ENCODE data around the gene GALNT18. TPM values are rescaled to one million over a fixed set of nuclear protein-coding genes. Genes with fewer than 3 reads are reported as not detected.

Gene GALNT18
- total RNA-seq, 2 donors from 2014 or later = 29.4 to 105 TPM

- Histone ChIP-seq H3K27me3 (replicated peaks; ENCODE audit: insufficient read depth) (no peaks in the 10 kb centered on the region), H3K27ac (no peak overlapping the region), H3K4me1 (replicated peaks) (no peaks in the 10 kb centered on the region), H3K4me3 (no peak overlapping the region), H3K36me3 (no peaks in the 10 kb centered on the region), H3K9me3 (no peaks in the 10 kb centered on the region)
- DNase-seq (ENCODE audit: low spot score) = no peak
- TF ChIP-seq, protein P1, sequence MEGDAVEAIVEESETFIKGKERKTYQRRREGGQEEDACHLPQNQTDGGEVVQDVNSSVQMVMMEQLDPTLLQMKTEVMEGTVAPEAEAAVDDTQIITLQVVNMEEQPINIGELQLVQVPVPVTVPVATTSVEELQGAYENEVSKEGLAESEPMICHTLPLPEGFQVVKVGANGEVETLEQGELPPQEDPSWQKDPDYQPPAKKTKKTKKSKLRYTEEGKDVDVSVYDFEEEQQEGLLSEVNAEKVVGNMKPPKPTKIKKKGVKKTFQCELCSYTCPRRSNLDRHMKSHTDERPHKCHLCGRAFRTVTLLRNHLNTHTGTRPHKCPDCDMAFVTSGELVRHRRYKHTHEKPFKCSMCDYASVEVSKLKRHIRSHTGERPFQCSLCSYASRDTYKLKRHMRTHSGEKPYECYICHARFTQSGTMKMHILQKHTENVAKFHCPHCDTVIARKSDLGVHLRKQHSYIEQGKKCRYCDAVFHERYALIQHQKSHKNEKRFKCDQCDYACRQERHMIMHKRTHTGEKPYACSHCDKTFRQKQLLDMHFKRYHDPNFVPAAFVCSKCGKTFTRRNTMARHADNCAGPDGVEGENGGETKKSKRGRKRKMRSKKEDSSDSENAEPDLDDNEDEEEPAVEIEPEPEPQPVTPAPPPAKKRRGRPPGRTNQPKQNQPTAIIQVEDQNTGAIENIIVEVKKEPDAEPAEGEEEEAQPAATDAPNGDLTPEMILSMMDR (IDR thresholded peaks at IDR 0.05) = no peak
- no peak for TF ChIP-seq POLR2AphosphoS5 (IDR thresholded peaks at IDR 0.05)
- TF ChIP-seq POLR2A (IDR thresholded peaks at IDR 0.05) = no peak
- 80% methylated on average over 4 of the region's 4 CpGs for WGBS
- intact Hi-C loops (cut with DNase I) = no loop called here
Observed at GRCh38 chr11:11428714-11429113, 193.1 kb downstream of the GALNT18 start.

DNA sequence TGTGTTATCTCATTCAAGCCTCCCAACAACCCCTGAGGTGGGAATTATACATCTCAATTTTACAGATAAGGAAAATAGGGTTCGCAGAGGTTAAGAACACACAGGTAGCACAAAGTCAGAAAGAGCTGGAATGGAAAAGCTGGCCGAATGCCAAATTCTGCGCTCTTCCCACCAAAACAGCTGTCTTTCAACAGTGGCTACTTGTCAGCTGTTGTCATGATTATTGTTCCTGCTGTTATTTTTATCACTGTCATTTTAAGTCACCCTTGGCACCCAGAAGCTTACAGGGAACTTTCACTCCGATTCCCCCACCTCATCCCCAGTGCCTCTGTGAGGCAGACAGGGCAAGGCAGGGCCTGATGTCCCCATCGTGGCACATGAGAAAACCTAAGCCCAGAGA lies 194.3 kb downstream of the GALNT18 start:
- H3K27me3 ChIP-seq (replicated peaks; ENCODE audit: insufficient read depth) = no peaks in the 10 kb centered on the region
- TF ChIP-seq POLR2AphosphoS5 (IDR thresholded peaks at IDR 0.05) = no peak
- TF ChIP-seq, protein P1 (IDR thresholded peaks at IDR 0.05) = no peak
- TF ChIP-seq POLR2A (IDR thresholded peaks at IDR 0.05) = no peak
- no peak overlapping the region for H3K4me3 ChIP-seq
- no peaks in the 10 kb centered on the region for H3K4me1 ChIP-seq (replicated peaks)
- DNase-seq (ENCODE audit: low spot score) = no peak
- H3K36me3 ChIP-seq = no peaks in the 10 kb centered on the region
- H3K27ac ChIP-seq = no peak overlapping the region
- 70% methylated on average over 5 of the region's 5 CpGs for WGBS
- H3K9me3 ChIP-seq = no peaks in the 10 kb centered on the region
- intact Hi-C loops (cut with DNase I) = no loop called here

GRCh38 chr11:11427140-11427539 lies 194.7 kb downstream of the GALNT18 start:
- H3K4me3 ChIP-seq = no peak overlapping the region
- H3K4me1 ChIP-seq (replicated peaks) = no peaks in the 10 kb centered on the region
- no peaks in the 10 kb centered on the region for H3K9me3 ChIP-seq
- no peaks in the 10 kb centered on the region for H3K36me3 ChIP-seq
- no peak for DNase-seq (ENCODE audit: low spot score)
- H3K27ac ChIP-seq = no peak overlapping the region
- TF ChIP-seq POLR2AphosphoS5 (IDR thresholded peaks at IDR 0.05) = peak; percentile 6
- TF ChIP-seq, protein P1 (IDR thresholded peaks at IDR 0.05) = no peak
- H3K27me3 ChIP-seq (replicated peaks; ENCODE audit: insufficient read depth) = no peaks in the 10 kb centered on the region
- intact Hi-C loops (cut with DNase I) = no loop called here
- 85% methylated on average over 9 of the region's 9 CpGs for WGBS

DNA sequence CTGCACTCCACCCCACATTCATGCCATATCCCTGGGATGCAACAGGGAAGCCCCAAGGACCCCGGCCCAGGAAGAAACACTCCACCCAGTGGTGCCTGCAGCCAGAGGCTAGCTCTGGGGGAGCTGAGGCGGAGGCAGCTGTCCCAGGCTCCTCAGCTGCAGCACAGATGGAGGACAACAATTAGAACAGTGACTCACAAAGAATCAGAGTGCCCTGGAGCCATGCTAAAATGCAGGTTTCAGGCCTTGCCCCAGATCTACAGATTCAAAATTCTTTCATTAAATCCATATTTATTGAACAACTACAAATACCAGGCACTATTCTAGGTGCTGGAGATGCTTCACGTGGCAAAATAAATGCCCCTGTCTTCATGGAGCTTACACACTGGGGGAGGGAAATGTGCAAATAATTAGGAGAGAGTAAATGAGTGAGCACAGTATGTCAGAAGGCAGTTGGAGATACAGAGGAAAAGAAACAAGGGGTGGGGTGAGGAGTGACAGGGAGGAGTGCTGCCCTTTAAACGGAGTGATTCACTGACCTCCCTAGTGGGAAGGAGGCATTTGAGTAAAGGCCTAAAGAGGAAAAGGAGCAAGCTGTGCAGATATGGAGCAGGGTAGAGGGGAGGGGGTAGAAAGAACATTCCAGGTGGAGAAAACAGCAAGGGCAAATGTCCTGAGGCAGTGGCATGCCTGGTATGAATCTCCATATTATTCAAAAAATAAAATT lies 195.4 kb downstream of the GALNT18 start:
- H3K36me3 ChIP-seq = no peaks in the 10 kb centered on the region
- intact Hi-C loops (cut with DNase I) = no loop called here
- TF ChIP-seq, protein P1 (IDR thresholded peaks at IDR 0.05) = no peak
- TF ChIP-seq POLR2AphosphoS5 (IDR thresholded peaks at IDR 0.05) = no peak
- TF ChIP-seq POLR2A (IDR thresholded peaks at IDR 0.05) = no peak
- no peaks in the 10 kb centered on the region for H3K4me1 ChIP-seq (replicated peaks)
- no peak for DNase-seq (ENCODE audit: low spot score)
- 93% methylated on average over 4 of the region's 4 CpGs for WGBS
- no peak overlapping the region for H3K27ac ChIP-seq
- H3K27me3 ChIP-seq (replicated peaks; ENCODE audit: insufficient read depth) = no peaks in the 10 kb centered on the region
- H3K9me3 ChIP-seq = no peaks in the 10 kb centered on the region
- H3K4me3 ChIP-seq = no peak overlapping the region

GRCh38 chr11:11425806-11426205 lies 196.0 kb downstream of the GALNT18 start:
- no peaks in the 10 kb centered on the region for H3K4me1 ChIP-seq (replicated peaks)
- 94% methylated on average over 5 of the region's 5 CpGs for WGBS

More at GRCh38 chr11:11425806-11426205, 196.0 kb downstream of the GALNT18 start:
- DNase-seq (ENCODE audit: low spot score) = no peak
- Histone ChIP-seq H3K27me3 (replicated peaks; ENCODE audit: insufficient read depth) (no peaks in the 10 kb centered on the region), H3K27ac (no peak overlapping the region), H3K9me3 (no peaks in the 10 kb centered on the region), H3K4me3 (no peak overlapping the region), H3K36me3 (no peaks in the 10 kb centered on the region)
- intact Hi-C loops (cut with DNase I) = no loop called here
- TF ChIP-seq POLR2A (IDR thresholded peaks at IDR 0.05) (no peak), POLR2AphosphoS5 (IDR thresholded peaks at IDR 0.05) (no peak)
- TF ChIP-seq, protein P1 (IDR thresholded peaks at IDR 0.05) = no peak

Data from prostate gland (tissue), 2 donors.